ENCODE data around the gene SPSB1. TPM values are rescaled to one million over a fixed set of nuclear protein-coding genes. Genes with fewer than 3 reads are reported as not detected.
A peak's percentile ranks its signal among the peaks of the same experiment; 100 is the strongest.

Gene SPSB1
- total RNA-seq, 4 donors from 2014 or later, result 12.3 to 29.6 (median 20.7) TPM

- peak; percentile 78 to 84 for DNase-seq
- TF ChIP-seq CTCF (IDR thresholded peaks at IDR 0.05) (no peak), POLR2A (IDR thresholded peaks at IDR 0.05) (no peak)
- H3K4me1 ChIP-seq, result peaks cover 4 to 23% of the 10 kb centered on the region in 2 donors
- intact Hi-C loops (cut with DNase I; ENCODE audit: low total_unique reads), result no loop called here
- H3K27ac ChIP-seq, result peak overlapping the region; percentile 95
- H3K36me3 ChIP-seq, result no peaks in the 10 kb centered on the region
- H3K9me3 ChIP-seq, result no peaks in the 10 kb centered on the region
- H3K27me3 ChIP-seq, result no peaks in the 10 kb centered on the region
- H3K4me3 ChIP-seq, result no peak overlapping the region
Measured at GRCh38 chr1:9413071-9413876, 120.6 kb downstream of the SPSB1 start.

GRCh38 chr1:9413877-9414213, 121.2 kb downstream of the SPSB1 start:
- Histone ChIP-seq H3K4me3 (no peak overlapping the region), H3K9me3 (no peaks in the 10 kb centered on the region), H3K36me3 (no peaks in the 10 kb centered on the region), H3K27me3 (no peaks in the 10 kb centered on the region), H3K27ac (peak overlapping the region; percentile 95), H3K4me1 (peaks cover 4 to 23% of the 10 kb centered on the region in 2 donors)
- DNase-seq, result peak in 1 of 2 donors; percentile 77
- TF ChIP-seq CTCF (IDR thresholded peaks at IDR 0.05), result no peak
- TF ChIP-seq POLR2A (IDR thresholded peaks at IDR 0.05), result no peak
- intact Hi-C loops (cut with DNase I; ENCODE audit: low total_unique reads), result no loop called here

- Histone ChIP-seq H3K9me3 (no peaks in the 10 kb centered on the region), H3K36me3 (no peaks in the 10 kb centered on the region), H3K4me1 (peaks cover 4 to 23% of the 10 kb centered on the region in 2 donors), H3K27me3 (no peaks in the 10 kb centered on the region), H3K27ac (peak overlapping the region in 1 of 2 donors; percentile 2), H3K4me3 (no peak overlapping the region)
- no peak for TF ChIP-seq POLR2A (IDR thresholded peaks at IDR 0.05)
- TF ChIP-seq CTCF (IDR thresholded peaks at IDR 0.05), result no peak
- DNase-seq, result no peak
- intact Hi-C loops (cut with DNase I; ENCODE audit: low total_unique reads), result no loop called here
Measured at GRCh38 chr1:9416506-9416905, 123.8 kb downstream of the SPSB1 start.

GRCh38 chr1:9416918-9417500, 124.3 kb downstream of the SPSB1 start:
- Histone ChIP-seq H3K4me1 (peaks cover 4 to 23% of the 10 kb centered on the region in 2 donors), H3K9me3 (no peaks in the 10 kb centered on the region), H3K27ac (no peak overlapping the region), H3K36me3 (no peaks in the 10 kb centered on the region), H3K27me3 (no peaks in the 10 kb centered on the region), H3K4me3 (no peak overlapping the region)
- intact Hi-C loops (cut with DNase I; ENCODE audit: low total_unique reads), result no loop called here
- TF ChIP-seq POLR2A (IDR thresholded peaks at IDR 0.05), result no peak
- TF ChIP-seq CTCF (IDR thresholded peaks at IDR 0.05), result no peak
- no peak for DNase-seq

GRCh38 chr1:9417695-9418094, 125.0 kb downstream of the SPSB1 start:
- Histone ChIP-seq H3K27me3 (no peaks in the 10 kb centered on the region), H3K9me3 (no peaks in the 10 kb centered on the region), H3K36me3 (no peaks in the 10 kb centered on the region), H3K27ac (no peak overlapping the region), H3K4me1 (peaks cover 4 to 18% of the 10 kb centered on the region in 2 donors), H3K4me3 (no peak overlapping the region)
- DNase-seq, result no peak
- TF ChIP-seq CTCF (IDR thresholded peaks at IDR 0.05), result no peak
- no peak for TF ChIP-seq POLR2A (IDR thresholded peaks at IDR 0.05)
- intact Hi-C loops (cut with DNase I; ENCODE audit: low total_unique reads), result no loop called here

Data from uterus (tissue), 4 donors.